Activated naive CD4-positive, alpha-beta T cell treated with anti-CD3 and anti-CD28 coated beads, Interleukin-2, amount 10 ng/mL, durations not matched to agents 7 days and 5 days (primary cell): ENCODE measurements around the gene MUC5AC.
"Not testable (repeated sequence)": the region's sequence is repeated elsewhere in the genome, so short reads cannot be mapped to it uniquely, and the experiment has no call there.

ENCODE experiments used
- CTCF ChIA-PET: fragments of 350-600 bp; sonication (Branson Sonifier 250); formaldehyde crosslinking; loops from one replicate; lab custom pipeline; 2021; ENCODE audit warnings: antibody characterized with exemption; lab: Charles Lee
- DNase-seq: peaks from one replicate; pipeline ENCODE4 v3.0.0-alpha.2; 2020
- H3K27ac Mint-ChIP-seq: one replicate; pipeline ENCODE4 v1.8.0; 2021; ENCODE audit warnings: mild to moderate bottlenecking, moderate library complexity, mixed read lengths
- H3K27me3 Mint-ChIP-seq: one replicate; pipeline ENCODE4 v1.8.0; 2021; ENCODE audit warnings: mild to moderate bottlenecking, mixed read lengths
- H3K36me3 Mint-ChIP-seq: one replicate; pipeline ENCODE4 v1.8.0; 2021; ENCODE audit warnings: mixed read lengths
- H3K4me1 Mint-ChIP-seq: one replicate; pipeline ENCODE4 v1.8.0; 2021; ENCODE audit warnings: mixed read lengths
- H3K4me3 Mint-ChIP-seq: one replicate; pipeline ENCODE4 v1.8.0; 2021; ENCODE audit warnings: mild to moderate bottlenecking, moderate library complexity, mixed read lengths
- H3K9me3 Mint-ChIP-seq: one replicate; pipeline ENCODE4 v1.8.0; 2021; ENCODE audit warnings: mixed read lengths

MUC5AC gene

DNA sequence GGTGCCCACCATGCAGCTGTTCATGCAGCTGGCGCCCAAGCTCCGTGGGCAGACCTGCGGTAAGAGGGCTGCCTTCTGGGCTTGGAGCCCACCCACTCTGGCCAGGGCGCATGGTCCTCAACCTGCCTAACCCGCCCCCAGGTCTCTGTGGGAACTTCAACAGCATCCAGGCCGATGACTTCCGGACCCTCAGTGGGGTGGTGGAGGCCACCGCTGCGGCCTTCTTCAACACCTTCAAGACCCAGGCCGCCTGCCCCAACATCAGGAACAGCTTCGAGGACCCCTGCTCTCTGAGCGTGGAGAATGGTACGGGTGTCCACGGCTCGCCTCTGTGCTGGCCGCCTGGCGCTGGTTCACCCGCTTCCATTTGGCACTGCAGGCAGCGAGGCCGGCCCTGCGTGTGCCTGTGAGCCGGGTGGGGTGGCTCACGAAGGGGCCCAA is 11.0 kb downstream of the MUC5AC start:
- Mint-ChIP-seq H3K4me1 (no peaks in the 10 kb centered on the region), H3K27ac (no peak overlapping the region), H3K4me3 (no peak overlapping the region), H3K9me3 (peaks cover 10% of the 10 kb centered on the region), H3K27me3 (no peaks in the 10 kb centered on the region), H3K36me3 (no peaks in the 10 kb centered on the region)
- no peak for DNase-seq
- CTCF ChIA-PET, result no interaction called here

DNA sequence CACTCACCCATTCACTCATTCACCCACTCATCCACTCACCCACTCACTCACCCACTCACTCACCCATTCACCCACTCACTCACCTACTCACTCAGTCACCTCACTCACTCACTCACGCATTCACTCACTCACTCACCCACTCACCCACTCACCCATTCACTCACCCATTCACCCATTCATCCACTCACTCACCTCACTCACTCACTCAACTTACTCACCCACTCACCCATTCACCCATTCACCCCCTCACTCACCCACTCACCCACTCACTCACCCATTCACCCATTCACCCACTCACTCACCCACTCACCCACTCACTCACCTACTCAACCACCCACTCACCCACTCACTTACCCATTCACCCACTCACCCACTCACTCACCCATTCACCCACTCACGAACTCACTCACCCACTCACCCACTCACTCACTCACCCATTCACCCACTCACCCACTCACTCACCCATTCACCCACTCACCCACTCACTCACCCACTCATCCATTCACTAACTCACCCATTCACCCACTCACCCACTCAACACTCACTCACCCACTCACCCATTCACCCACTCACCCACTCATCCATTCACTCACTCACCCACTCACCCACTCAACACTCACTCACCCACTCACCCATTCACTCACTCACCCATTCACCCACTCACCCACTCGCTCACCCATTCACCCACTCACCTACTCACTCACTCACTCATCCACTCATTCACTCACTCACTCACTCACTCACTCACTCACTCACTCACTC is 13.7 kb downstream of the MUC5AC start:
- H3K4me1 Mint-ChIP-seq, result no peaks in the 10 kb centered on the region
- H3K9me3 Mint-ChIP-seq, result peaks cover 16% of the 10 kb centered on the region
- no peaks in the 10 kb centered on the region for H3K27me3 Mint-ChIP-seq
- CTCF ChIA-PET, result no interaction called here
- no peak overlapping the region for H3K4me3 Mint-ChIP-seq
- no peak for DNase-seq
- H3K36me3 Mint-ChIP-seq, result no peaks in the 10 kb centered on the region
- H3K27ac Mint-ChIP-seq, result no peak overlapping the region

DNA sequence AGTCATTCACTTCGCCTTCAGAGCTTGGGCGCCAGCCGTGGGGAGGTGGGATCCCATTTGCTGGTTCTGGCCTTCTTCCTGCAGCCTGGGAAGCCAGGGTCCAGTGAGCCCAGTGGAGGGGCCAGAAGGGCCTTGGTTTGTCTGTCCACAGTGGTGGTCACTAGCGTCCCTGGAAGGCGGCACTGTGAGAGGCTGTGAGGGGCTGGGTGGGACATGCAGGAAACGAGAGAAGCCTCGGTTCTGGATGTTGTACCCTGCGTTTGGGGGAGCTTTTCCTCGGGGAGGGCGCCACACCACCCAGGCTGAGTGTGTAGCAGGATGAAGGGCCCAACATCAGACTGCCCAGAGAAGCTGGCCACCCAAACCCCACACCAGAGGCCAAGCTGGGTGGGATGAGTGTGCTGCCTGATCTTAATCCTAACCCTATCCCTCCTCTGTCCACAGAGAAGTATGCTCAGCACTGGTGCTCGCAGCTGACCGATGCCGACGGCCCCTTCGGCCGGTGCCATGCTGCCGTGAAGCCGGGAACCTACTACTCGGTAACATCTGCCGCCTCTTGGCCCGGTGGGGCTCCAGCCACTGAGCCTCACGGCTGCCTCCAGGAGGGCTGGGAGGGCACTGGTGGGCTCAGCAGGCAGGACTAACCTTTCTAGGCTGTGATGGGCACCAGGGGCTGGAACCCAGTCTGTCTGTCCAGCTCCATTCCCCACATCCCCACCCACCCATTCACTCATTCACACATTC is 14.4 kb downstream of the MUC5AC start:
- DNase-seq, result no peak
- no peak overlapping the region for H3K4me3 Mint-ChIP-seq
- CTCF ChIA-PET, result no interaction called here
- no peaks in the 10 kb centered on the region for H3K36me3 Mint-ChIP-seq
- H3K4me1 Mint-ChIP-seq, result no peaks in the 10 kb centered on the region
- H3K27ac Mint-ChIP-seq, result no peak overlapping the region
- H3K9me3 Mint-ChIP-seq, result peaks cover 16% of the 10 kb centered on the region
- H3K27me3 Mint-ChIP-seq, result no peaks in the 10 kb centered on the region

- H3K4me1 Mint-ChIP-seq, result no peaks in the 10 kb centered on the region
- H3K4me3 Mint-ChIP-seq, result no peak overlapping the region
- CTCF ChIA-PET, result no interaction called here
These were observed 15.0 kb downstream of the MUC5AC start for GRCh38 chr11:1172729-1173117.

GRCh38 chr11:1173396-1173795 is 15.6 kb downstream of the MUC5AC start:
- peaks cover 16% of the 10 kb centered on the region for H3K9me3 Mint-ChIP-seq
- H3K4me1 Mint-ChIP-seq, DNase-seq, H3K27me3 Mint-ChIP-seq, H3K36me3 Mint-ChIP-seq, CTCF ChIA-PET, H3K27ac Mint-ChIP-seq, H3K4me3 Mint-ChIP-seq: not testable (repeated sequence)

More at GRCh38 chr11:1172729-1173117, 15.0 kb downstream of the MUC5AC start:
- H3K27ac Mint-ChIP-seq, result no peak overlapping the region
- DNase-seq, result no peak
- H3K27me3 Mint-ChIP-seq, result no peaks in the 10 kb centered on the region
- H3K9me3 Mint-ChIP-seq, result peaks cover 16% of the 10 kb centered on the region
- H3K36me3 Mint-ChIP-seq, result no peaks in the 10 kb centered on the region

DNA sequence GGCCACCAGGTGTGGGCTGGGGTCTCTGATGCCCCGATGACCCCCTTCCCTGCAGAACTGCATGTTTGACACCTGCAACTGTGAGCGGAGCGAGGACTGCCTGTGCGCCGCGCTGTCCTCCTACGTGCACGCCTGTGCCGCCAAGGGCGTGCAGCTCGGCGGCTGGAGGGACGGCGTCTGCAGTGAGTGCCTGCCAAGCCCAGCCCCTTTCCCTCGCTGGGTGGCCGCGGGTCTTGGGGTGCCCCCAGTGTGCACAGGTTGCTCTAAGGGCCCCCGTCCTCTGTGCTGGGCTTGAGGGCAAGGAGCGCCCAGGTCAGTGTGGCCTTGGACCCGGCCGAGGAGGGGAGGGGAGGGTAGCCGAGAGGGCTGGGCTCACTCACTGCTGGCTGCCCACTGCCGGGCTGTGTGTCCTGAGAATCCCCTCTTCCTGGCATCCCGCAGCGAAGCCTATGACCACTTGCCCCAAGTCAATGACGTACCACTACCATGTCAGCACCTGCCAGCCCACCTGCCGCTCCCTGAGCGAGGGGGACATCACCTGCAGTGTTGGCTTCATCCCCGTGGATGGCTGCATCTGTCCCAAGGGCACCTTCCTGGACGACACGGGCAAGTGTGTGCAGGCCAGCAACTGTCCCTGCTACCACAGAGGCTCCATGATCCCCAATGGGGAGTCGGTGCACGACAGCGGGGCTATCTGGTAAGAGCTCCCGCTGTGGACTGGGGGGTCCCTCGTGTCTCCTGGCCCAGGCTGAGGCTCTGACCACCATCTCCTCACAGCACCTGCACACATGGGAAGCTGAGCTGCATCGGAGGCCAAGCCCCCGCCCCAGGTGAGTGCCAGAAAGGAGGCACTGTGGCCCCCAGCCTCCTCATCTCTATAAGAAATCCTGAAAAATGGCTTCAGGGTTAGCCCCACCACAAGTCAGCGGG is 17.0 kb downstream of the MUC5AC start:
- Mint-ChIP-seq H3K27me3 (no peaks in the 10 kb centered on the region), H3K9me3 (peaks cover 16% of the 10 kb centered on the region)
- no peak for DNase-seq

GRCh38 chr11:1175461-1176223 is 17.9 kb downstream of the MUC5AC start:
- Mint-ChIP-seq H3K4me1 (no peaks in the 10 kb centered on the region), H3K27me3 (no peaks in the 10 kb centered on the region), H3K36me3 (no peaks in the 10 kb centered on the region), H3K4me3 (no peak overlapping the region), H3K9me3 (peaks cover 16% of the 10 kb centered on the region), H3K27ac (no peak overlapping the region)
- DNase-seq, result no peak
- CTCF ChIA-PET, result no interaction called here

More for the DNA sequence above, 17.0 kb downstream of the MUC5AC start:
- H3K36me3 Mint-ChIP-seq, result no peaks in the 10 kb centered on the region
- H3K27ac Mint-ChIP-seq, result no peak overlapping the region
- CTCF ChIA-PET, result no interaction called here
- H3K4me1 Mint-ChIP-seq, result no peaks in the 10 kb centered on the region
- H3K4me3 Mint-ChIP-seq, result no peak overlapping the region

DNA sequence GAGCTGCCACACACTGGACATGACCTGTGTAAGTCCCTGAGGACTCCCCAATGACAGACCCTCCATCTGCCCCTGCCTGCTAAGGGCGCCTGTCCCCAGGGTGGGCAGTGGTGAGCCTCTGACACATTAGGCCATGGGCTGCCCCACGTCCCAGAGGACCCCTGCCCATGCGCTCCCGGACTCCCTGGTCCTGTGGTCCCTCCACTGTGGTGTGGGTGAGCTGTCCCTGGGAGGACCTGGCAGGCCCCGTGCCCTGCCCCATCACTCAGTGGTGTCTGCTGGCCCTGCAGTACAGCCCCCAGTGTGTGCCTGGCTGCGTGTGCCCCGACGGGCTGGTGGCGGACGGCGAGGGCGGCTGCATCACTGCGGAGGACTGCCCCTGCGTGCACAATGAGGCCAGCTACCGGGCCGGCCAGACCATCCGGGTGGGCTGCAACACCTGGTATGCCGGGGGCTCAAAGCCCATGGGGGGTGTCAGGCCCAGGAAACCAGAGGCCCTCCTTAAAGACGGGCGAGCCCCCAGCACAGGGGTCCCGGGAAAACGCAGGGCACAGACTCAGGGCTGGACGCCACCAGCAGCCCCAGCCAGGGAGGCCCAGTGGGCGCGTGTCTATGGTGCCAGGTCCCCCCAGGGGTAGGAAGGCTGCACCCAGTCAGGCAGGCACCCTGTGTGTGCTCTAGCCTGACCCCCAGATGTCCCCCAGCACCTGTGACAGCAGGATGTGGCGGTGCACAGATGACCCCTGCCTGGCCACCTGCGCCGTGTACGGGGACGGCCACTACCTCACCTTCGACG is 18.7 kb downstream of the MUC5AC start:
- no peaks in the 10 kb centered on the region for H3K27me3 Mint-ChIP-seq
- no peaks in the 10 kb centered on the region for H3K4me1 Mint-ChIP-seq
- H3K4me3 Mint-ChIP-seq, result no peak overlapping the region
- H3K27ac Mint-ChIP-seq, result no peak overlapping the region
- H3K9me3 Mint-ChIP-seq, result peaks cover 12% of the 10 kb centered on the region
- CTCF ChIA-PET, result no interaction called here
- H3K36me3 Mint-ChIP-seq, result no peaks in the 10 kb centered on the region
- DNase-seq, result no peak

GRCh38 chr11:1177020-1177770 is 19.4 kb downstream of the MUC5AC start:
- H3K27me3 Mint-ChIP-seq, result no peaks in the 10 kb centered on the region
- no peak for DNase-seq
- H3K4me1 Mint-ChIP-seq, result no peaks in the 10 kb centered on the region
- no peak overlapping the region for H3K27ac Mint-ChIP-seq
- no peak overlapping the region for H3K4me3 Mint-ChIP-seq
- CTCF ChIA-PET, result no interaction called here
- H3K36me3 Mint-ChIP-seq, result no peaks in the 10 kb centered on the region
- H3K9me3 Mint-ChIP-seq, result peaks cover 6% of the 10 kb centered on the region

DNA sequence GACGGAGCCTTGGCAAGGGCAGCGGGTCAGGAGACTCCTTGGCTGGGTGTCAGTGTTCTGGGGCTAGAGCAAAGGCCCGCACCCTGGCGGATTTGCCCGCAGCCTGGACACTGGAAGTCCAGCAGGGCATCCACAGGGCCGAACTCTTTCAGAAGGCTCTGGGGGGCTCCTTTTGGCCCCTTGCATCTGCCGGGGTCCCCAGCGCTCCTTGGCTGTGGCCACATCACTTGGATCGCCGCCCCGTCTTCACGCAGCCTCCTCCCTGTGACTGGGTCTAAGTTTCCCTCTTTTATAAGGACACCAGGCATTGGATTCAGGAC is 20.0 kb downstream of the MUC5AC start:
- DNase-seq, result no peak
- Mint-ChIP-seq H3K9me3 (peaks cover 6% of the 10 kb centered on the region), H3K27ac (no peak overlapping the region), H3K27me3 (no peaks in the 10 kb centered on the region), H3K4me1 (no peaks in the 10 kb centered on the region), H3K36me3 (no peaks in the 10 kb centered on the region), H3K4me3 (no peak overlapping the region)
- CTCF ChIA-PET, result no interaction called here

GRCh38 chr11:1178201-1178885 is 20.6 kb downstream of the MUC5AC start:
- Mint-ChIP-seq H3K4me1 (no peaks in the 10 kb centered on the region), H3K9me3 (peaks cover 6% of the 10 kb centered on the region), H3K27ac (no peak overlapping the region), H3K4me3 (no peak overlapping the region), H3K27me3 (no peaks in the 10 kb centered on the region), H3K36me3 (no peaks in the 10 kb centered on the region)
- DNase-seq, result no peak
- CTCF ChIA-PET, result no interaction called here

DNA sequence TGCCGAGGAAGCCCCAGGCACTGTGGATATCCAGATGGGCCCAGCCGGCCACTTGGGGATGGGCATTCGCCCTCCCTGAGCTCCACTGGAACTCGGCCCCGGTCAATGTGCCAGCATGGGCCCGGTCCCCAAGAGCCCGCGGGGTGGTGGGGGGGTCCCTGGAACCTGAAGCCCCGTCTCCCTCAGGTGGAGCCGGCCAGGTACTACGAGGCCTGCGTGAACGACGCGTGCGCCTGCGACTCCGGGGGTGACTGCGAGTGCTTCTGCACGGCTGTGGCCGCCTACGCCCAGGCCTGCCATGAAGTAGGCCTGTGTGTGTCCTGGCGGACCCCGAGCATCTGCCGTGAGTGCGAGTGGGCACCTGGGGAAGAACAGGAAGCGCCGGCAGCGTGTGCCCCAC is 21.2 kb downstream of the MUC5AC start:
- H3K4me1 Mint-ChIP-seq, result no peaks in the 10 kb centered on the region
- no peak for DNase-seq
- no peak overlapping the region for H3K27ac Mint-ChIP-seq
- H3K4me3 Mint-ChIP-seq, result no peak overlapping the region
- CTCF ChIA-PET, result no interaction called here
- no peaks in the 10 kb centered on the region for H3K27me3 Mint-ChIP-seq
- H3K36me3 Mint-ChIP-seq, result no peaks in the 10 kb centered on the region
- peaks cover 6% of the 10 kb centered on the region for H3K9me3 Mint-ChIP-seq
